Osteocyte (in vitro differentiated cells): ENCODE results near the gene PRKAR2A. TPM values are rescaled to one million over a fixed set of nuclear protein-coding genes. Genes with fewer than 3 reads are reported as not detected.

Source experiments
- DNase-seq: peaks from one replicate; pipeline ENCODE4 v3.0.0; 2021; ENCODE audit warnings: mixed read lengths; ENCODE audit not compliant: unreplicated experiment; ENCODE audit errors: extremely low spot score
- H3K27ac Mint-ChIP-seq: one replicate; pipeline ENCODE4 v1.8.0; 2021; ENCODE audit warnings: mild to moderate bottlenecking, mixed read lengths; ENCODE audit not compliant: unreplicated experiment
- H3K27me3 Mint-ChIP-seq: one replicate; pipeline ENCODE4 v1.8.0; 2021; ENCODE audit warnings: mixed read lengths; ENCODE audit not compliant: unreplicated experiment
- H3K36me3 Mint-ChIP-seq: one replicate; pipeline ENCODE4 v1.8.0; 2021; ENCODE audit warnings: mixed read lengths; ENCODE audit not compliant: unreplicated experiment
- H3K4me1 Mint-ChIP-seq: one replicate; pipeline ENCODE4 v1.8.0; 2021; ENCODE audit warnings: mixed read lengths; ENCODE audit not compliant: unreplicated experiment
- H3K4me3 Mint-ChIP-seq: one replicate; pipeline ENCODE4 v1.8.0; 2021; ENCODE audit warnings: mild to moderate bottlenecking, moderate library complexity, mixed read lengths; ENCODE audit not compliant: unreplicated experiment
- H3K9me3 Mint-ChIP-seq: one replicate; pipeline ENCODE4 v1.8.0; 2021; ENCODE audit warnings: mixed read lengths; ENCODE audit not compliant: unreplicated experiment
- long read RNA-seq: library from polyadenylated mRNA; unstranded; transcript quantifications from one replicate; pipeline ENCODE4 v2.0.0, GENCODE V29; 2021
- total RNA-seq: library from RNA; stranded (reverse); gene quantifications from 2 replicates; pipeline ENCODE4 v1.2.1, GENCODE V29; 2021
- TF ChIP-seq, protein P1 (sequence below): fragments of 200-600 bp; sonication (generic); IDR thresholded peaks from 2 replicates; pipeline ENCODE4 v1.5.0; 2021; ENCODE audit warnings: antibody characterized with exemption, mild to moderate bottlenecking, moderate library complexity

Gene PRKAR2A
- total RNA-seq: 61.6 and 61.8 TPM in 2 replicates
- long read RNA-seq, full-length matches to known transcripts: 1 of 6 reads
- long read RNA-seq, partial matches to known transcripts: 1 of 6 reads
- long read RNA-seq, other reads (novel, unspliced or antisense): 4 of 6 reads

- no peaks in the 10 kb centered on the region for H3K9me3 Mint-ChIP-seq
- peaks cover 6% of the 10 kb centered on the region for H3K36me3 Mint-ChIP-seq
- H3K27me3 Mint-ChIP-seq: no peaks in the 10 kb centered on the region
- peak within 1 kb of the TSS; percentile 98 for H3K27ac Mint-ChIP-seq
- TF ChIP-seq, protein P1, sequence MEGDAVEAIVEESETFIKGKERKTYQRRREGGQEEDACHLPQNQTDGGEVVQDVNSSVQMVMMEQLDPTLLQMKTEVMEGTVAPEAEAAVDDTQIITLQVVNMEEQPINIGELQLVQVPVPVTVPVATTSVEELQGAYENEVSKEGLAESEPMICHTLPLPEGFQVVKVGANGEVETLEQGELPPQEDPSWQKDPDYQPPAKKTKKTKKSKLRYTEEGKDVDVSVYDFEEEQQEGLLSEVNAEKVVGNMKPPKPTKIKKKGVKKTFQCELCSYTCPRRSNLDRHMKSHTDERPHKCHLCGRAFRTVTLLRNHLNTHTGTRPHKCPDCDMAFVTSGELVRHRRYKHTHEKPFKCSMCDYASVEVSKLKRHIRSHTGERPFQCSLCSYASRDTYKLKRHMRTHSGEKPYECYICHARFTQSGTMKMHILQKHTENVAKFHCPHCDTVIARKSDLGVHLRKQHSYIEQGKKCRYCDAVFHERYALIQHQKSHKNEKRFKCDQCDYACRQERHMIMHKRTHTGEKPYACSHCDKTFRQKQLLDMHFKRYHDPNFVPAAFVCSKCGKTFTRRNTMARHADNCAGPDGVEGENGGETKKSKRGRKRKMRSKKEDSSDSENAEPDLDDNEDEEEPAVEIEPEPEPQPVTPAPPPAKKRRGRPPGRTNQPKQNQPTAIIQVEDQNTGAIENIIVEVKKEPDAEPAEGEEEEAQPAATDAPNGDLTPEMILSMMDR: no peak
- peak within 1 kb of the TSS; percentile 85 for H3K4me3 Mint-ChIP-seq
- peak; percentile 96 for DNase-seq
- H3K4me1 Mint-ChIP-seq: peaks cover 28% of the 10 kb centered on the region
Measured at GRCh38 chr3:48847504-48848423, at the start of gene PRKAR2A. PRKAR2A (minus strand) TSS chr3:48847874; CDS start chr3:48847596, 278 bp downstream.

DNA sequence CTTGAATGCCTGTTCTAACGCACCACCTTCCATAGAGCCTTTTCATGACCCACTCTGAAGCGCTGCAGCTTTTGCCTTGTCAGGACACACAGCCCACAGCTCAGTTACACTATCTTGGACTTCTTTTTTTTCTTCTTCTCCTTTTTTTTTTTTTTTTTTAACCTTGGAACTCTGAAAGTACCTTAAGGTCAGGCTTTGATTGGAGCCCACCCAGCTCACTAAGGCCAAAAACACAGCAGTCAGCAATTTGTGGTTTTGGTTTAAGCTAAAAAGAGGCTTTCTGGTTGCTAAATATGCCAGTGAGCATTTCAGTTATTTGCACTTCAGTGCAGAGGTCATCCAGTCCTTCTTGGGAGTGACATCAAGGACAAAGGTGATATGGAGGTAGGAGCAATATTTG lies 49.3 kb upstream of the PRKAR2A start:
- no peaks in the 10 kb centered on the region for H3K9me3 Mint-ChIP-seq
- H3K36me3 Mint-ChIP-seq: no peaks in the 10 kb centered on the region
- H3K27ac Mint-ChIP-seq: no peak overlapping the region
- H3K4me3 Mint-ChIP-seq: no peak overlapping the region
- no peaks in the 10 kb centered on the region for H3K27me3 Mint-ChIP-seq
- peaks cover 24% of the 10 kb centered on the region for H3K4me1 Mint-ChIP-seq
- no peak for DNase-seq
- TF ChIP-seq, protein P1: no peak

DNA sequence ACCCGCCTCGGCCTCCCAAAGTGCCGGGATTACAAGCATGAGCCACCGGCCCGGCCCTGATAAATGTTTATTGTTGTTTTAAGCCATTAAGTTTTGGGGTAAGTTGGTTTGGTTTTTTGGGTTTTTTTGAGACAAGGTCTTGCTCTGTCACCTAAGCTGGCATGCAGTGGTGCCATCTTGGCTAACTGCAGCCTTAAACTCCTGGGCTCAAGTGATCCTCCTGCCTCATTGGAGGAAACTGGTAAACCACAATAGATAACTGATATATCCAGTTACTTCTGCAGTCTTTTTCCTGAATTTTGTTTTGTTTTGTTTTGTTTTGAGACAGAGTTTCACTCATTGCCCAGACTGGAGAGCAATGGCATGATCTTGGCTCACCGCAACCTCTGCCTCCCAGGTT lies 46.8 kb upstream of the PRKAR2A start:
- no peaks in the 10 kb centered on the region for H3K27me3 Mint-ChIP-seq
- no peaks in the 10 kb centered on the region for H3K9me3 Mint-ChIP-seq
- H3K36me3 Mint-ChIP-seq: peaks cover 5% of the 10 kb centered on the region
- no peak overlapping the region for H3K4me3 Mint-ChIP-seq
- H3K4me1 Mint-ChIP-seq: peaks cover 24% of the 10 kb centered on the region
- H3K27ac Mint-ChIP-seq: no peak overlapping the region
- TF ChIP-seq, protein P1: no peak
- no peak for DNase-seq

- Mint-ChIP-seq H3K36me3 (peaks cover 5% of the 10 kb centered on the region), H3K4me1 (no peaks in the 10 kb centered on the region), H3K9me3 (no peaks in the 10 kb centered on the region), H3K27ac (no peak overlapping the region), H3K27me3 (no peaks in the 10 kb centered on the region), H3K4me3 (no peak overlapping the region)
- DNase-seq: no peak
- TF ChIP-seq, protein P1: no peak
Measured at GRCh38 chr3:48891606-48892005, 43.9 kb upstream of the PRKAR2A start.

- TF ChIP-seq, protein P1: no peak
- Mint-ChIP-seq H3K36me3 (peaks cover 5% of the 10 kb centered on the region), H3K9me3 (no peaks in the 10 kb centered on the region), H3K4me3 (no peak overlapping the region), H3K4me1 (peaks cover 13% of the 10 kb centered on the region), H3K27ac (peak overlapping the region; percentile 47), H3K27me3 (no peaks in the 10 kb centered on the region)
- no peak for DNase-seq
Measured at GRCh38 chr3:48885753-48886152, 38.1 kb upstream of the PRKAR2A start.
